GM19467 (cell line): Measurements from ENCODE around the gene MAP9.
"Not testable (repeated sequence)": the region's sequence is repeated elsewhere in the genome, so short reads cannot be mapped to it uniquely, and the experiment has no call there.

ENCODE experiments used
- ATAC-seq: cut with Tn5 transposase; IDR thresholded peaks from one replicate; pipeline ENCODE4 v1.9.1; 2021; ENCODE audit warnings: mild to moderate bottlenecking, moderate library complexity; ENCODE audit not compliant: unreplicated experiment

The MAP9 gene

DNA sequence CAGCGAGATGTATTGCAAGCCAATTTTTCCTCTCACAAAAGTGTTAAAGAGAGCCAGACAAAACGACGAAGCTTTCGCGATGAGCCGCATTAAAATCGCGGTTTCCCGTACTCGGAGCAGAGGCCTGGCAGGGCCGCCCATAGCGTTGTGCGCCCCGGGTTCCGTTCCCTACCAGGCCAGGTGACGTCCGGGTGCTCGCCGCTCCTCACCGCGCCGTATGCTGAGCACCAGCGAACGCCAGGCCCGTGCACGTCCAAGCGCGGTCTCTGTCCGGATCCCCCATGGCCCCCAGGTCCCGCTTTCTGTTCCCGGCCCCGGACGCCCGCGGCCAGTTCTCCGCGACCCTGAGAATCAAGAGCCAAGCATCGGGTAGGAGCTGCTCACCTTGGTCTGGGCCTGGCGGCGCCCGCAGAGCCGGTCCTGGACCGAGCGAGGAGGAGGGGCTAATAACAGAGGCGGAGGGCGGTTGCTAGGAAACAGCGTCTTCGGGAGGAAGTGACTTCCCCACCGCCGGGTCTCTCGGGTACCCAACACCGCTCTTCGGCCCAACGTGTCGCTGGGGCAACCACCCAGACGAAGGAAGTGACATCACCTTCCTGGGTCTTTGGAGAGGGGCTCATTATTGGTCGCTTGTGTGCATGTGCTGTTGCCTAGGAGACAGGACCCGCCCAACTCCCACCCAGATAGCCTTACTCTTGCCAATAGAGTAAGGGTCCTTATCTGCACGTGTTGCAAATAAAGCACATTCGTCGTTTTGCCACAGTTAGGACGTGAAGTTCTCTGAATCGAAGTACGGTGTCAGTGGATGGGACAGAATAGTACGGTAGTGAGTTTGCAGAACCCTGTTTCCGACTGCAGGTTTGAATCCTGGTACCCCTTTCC, at the start of gene MAP9:
MAP9 (minus strand) TSS at position 579 of the 882 bp plus-strand sequence. CDS start 1,115 bp downstream, outside the sequence.
- peak; percentile 99 for ATAC-seq

DNA sequence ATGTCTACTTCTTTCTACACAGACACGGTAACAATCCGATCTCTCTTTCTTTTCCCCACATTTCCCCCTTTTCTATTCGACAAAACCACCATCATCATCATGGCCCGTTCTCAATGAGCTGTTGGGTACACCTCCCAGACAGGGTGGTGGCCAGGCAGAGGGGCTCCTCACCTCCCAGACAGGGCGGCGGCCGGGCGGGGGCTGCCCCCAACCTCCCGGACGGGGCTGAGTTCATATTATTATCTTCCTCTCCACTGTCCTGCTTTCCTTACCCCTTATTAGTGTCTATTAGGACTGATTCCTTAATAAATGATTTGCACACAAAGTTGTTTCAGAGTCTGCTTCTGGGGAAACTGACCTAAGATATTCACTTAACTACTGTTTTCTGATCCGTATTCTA, 48.0 kb upstream of the MAP9 start:
- not testable (repeated sequence) for ATAC-seq

DNA sequence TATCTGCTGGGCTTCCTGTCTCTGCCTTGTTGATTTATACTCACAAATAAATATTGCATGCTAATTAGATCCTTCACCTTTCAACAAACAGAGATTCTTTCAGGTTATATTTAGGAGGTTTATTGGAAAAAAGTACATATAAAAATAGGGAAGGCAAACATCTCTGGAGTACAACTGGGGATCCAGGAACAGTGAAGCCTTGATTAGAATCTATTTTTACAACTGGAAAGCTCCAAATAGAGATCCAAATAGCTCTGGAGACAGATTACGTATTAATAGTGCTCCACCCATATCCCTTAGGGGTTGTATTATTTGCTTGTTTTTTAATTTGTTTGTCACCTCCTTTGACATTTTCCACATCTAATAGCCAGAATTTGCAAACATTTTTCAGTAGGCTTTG, 46.9 kb upstream of the MAP9 start:
- no peak for ATAC-seq

DNA sequence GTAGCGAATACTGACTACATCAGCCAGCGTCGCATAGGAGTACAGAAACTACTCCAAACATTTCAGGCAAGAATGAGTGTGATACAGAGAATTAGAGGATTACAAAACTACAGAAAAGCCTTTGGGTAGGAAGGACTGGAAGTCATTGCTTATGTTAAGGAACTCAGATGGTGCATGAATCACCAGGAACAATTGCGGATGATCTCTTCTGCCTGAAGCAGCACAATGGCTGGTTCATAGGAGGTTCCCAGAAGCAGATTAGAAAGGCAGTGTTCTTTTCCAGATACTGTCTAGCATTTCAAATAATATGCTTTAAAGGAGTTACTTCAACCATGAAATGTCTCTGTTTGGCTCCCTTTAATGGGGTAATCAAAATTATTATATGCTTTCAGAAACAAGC, 42.5 kb upstream of the MAP9 start:
- no peak for ATAC-seq

DNA sequence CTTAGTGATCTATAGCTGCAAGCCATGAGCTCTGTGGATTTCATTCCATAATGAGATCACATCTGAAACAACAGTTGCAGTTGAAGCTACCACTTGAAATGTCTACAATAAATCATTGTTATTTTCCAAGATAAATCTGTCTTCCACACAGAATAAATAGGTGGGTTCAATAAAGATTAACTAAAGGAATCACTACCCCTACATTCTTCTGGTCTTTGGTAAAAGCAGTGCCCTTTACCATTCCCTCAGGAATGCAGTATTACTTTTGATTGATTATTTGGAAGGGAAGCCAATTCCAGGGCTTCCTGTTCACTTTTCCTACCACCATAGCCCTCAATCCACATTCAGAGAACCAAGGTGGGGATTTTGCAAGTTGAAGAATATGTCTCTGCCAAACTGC, 38.9 kb upstream of the MAP9 start:
- ATAC-seq, result no peak

DNA sequence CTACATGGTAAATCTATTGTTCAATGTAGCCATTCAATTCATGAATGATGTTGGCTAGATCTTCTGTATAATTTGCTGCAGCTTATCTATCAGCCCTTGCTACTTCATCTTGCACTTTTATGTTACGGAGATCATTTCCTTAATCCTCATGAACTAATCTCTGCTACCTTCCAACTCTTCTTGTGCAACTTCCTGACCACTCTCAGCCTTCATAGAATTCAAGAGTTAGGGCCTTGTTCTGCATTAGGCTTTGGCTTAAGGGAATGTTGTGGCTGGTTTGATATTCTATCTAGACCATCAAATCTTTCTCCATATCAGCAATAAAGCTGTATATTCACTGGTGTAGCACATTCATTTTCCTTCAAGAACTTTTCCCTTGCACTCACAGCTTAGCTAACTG, 36.7 kb upstream of the MAP9 start:
- ATAC-seq, result no peak

DNA sequence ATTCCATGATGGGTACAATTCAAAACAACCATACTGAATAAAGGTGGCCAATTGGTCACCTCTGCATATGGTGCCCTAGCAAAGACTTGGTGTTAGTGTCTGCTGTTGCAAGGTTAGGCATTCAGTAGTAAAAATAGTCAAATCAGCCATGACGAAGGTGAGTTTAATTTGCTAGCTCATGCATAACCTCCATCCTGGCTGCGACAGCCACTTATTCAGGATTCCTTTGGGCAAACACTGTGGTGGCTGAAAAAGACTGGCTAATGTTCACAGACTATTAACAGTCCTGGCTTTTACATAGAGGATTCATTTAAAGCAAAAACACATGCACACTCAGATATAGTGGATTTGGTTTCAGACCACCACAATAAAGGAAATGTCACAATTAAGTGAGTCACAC, 34.8 kb upstream of the MAP9 start:
- no peak for ATAC-seq

DNA sequence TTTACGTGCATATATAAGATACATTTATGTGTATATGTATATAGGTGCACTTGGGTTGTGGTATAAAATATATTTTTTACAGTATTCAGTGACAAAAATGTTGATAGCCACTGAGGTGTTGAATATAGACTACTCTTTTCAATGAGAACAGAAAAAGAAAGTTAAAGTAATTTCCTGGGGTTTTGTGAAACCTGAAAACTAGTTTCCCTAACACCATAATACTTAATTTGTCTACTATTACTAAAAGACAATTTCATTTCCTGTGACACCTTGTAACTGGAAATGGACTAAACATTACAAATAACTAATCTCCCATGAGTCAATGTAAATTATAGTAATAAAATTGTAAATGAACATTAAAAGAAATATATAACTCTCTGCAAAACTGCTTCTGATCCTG, 32.0 kb upstream of the MAP9 start:
- ATAC-seq, result peak; percentile 75

DNA sequence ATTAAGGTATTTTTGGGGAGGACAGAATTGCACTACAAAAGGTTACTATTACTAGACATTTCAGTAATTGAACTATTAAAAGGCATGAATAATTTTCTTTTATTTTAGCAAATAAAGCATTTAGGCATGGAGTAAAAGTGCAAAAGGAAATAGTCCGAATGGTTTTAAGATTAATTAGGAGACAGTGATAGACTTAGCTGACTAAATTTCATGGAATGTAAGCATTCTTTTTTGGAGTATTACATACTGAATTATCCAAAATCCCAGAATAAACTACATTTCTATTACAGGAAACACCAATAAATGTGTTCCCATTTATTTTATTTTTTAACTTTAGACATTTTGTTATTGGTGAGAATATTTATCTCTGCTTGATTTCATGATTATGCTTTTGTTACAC, 30.7 kb upstream of the MAP9 start:
- ATAC-seq, result no peak

DNA sequence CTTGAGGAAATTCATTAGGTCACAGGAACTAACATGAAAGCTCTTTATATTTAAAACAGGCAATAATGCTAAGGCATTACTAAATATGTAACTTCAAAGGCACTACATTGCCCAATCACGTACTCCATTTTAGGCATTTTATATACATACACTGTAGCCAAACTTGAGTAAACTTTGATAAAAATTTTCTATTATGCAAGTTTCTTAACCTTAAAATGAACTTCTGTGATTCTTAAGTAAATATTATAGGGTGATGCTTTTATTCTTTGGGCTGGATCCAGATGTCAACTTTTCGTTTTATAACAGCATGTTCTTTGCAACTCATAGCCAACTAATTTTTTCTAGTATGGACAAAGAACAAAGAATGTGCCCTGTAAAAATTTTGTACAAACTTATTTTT, 28.3 kb upstream of the MAP9 start:
- no peak for ATAC-seq

DNA sequence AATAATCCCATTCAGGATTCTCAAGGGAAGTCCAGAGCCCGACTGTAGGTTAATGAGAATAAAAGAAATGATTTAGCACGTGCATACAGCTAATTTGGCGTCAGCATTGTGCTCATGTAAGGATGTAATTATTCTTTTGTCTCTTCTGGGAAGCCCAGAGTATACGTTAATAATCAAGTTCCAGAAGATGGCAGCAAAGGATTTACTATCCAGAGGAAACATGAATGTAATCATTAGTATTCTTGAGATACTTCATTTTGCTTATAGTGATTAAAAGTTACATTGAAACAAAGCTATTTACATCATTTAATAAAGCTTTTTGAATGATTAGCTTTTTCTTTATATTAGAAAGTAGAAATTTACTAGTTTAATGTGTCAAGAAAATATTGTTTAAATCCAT, 27.1 kb upstream of the MAP9 start:
- ATAC-seq, result no peak

DNA sequence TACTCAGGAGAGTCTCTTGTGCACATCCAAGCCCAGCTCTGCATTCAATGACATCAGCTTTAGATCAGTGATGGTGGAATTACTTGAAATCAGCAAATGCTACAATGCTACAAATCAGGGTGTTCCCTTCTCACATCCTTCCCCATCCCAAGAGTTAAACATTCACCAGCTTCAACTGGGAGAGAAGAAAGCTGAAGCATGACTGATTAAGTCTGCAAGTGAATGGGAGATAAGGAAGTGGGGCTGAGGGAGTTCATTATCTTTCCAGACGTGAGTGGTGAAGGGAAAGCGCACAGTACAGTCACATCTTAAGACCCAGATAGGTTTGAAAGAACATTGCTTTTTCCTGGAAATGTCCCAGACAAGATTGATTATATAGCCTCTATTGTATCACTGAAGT, 26.2 kb upstream of the MAP9 start:
- ATAC-seq, result no peak

DNA sequence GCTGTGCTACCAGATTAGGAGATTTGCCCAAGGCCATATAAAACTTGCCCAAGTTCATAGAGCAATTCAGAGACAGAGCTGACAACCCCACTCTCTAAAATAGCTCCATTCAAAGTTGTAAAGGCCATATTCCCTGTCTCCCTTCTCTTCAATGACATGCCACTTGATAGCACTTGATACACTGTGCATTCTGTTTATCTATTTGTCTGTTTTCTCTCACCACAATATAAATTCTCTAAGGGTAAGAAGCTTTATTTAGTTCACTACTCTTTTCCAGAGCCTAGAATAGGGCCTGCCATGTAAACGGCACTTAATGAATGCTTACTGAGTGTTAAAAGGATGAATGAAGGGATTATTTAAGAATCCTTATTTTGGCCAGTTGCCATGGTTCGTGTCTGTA, 24.1 kb upstream of the MAP9 start:
- no peak for ATAC-seq

DNA sequence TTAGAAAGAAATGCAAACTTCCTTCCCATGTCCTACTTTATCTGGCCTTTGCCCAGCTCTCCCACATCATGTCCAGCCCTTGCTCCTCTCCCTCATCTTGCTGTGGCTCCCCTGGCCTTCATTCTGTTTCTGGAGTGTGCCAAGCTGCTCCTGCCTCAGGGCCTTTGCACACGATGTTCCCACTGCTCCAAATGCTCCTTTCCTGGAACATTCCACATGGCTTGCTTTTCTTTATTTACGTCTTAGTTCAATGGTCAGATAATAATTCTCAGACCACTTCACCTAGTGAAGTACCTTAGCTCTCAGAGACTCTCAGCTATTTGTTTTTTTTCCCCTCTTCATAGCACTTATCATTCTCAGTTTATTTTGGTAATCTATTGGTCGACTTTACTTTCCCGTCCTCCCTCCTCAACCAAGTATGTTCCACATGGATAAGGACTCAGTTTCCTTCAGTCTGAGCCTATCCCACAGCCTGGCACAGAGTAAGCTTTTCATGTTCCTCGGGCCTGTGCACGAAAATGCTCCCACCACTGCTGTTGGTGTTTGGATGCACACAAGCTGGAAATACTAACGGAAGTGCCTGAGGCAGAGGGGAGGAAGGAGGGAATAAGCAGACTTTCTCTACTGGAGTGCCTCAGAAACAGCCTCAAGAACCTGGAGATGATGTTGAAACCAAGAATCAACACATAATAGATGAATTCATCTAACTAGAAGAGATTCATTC, 23.4 kb upstream of the MAP9 start:
- no peak for ATAC-seq

DNA sequence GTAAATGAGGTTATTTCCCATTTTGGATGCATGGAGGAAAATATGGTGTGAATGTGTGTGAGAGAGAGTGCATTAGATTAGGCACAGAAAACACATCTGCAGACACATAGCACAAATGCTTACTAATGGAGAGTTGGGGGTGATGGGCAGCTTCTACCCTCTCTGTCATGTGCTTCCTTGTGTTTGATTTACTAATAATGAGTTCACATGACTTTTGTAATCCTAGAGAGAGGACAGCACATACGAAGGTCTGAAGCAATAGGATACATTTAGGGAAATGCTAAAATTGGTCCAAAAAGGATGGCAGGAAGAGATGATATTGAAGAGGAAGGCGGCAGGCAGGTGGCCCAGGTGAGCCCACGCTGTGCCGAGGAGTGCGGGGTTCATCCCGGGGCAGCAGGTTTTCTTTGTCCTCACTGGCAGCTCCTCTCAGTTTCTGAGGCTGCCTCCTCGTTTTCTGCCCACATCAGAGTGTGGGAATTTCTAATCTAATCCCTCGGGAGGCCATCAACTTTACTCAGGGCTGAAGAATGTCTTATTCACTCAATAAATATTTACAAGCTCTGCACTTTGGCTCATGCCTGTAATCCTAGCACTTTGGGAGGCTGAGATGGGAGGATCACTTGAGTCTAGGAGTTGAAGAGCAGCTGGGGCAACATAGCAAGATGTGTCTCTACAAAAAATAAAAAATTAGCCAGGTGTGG, 15.9 kb upstream of the MAP9 start:
- ATAC-seq, result no peak

DNA sequence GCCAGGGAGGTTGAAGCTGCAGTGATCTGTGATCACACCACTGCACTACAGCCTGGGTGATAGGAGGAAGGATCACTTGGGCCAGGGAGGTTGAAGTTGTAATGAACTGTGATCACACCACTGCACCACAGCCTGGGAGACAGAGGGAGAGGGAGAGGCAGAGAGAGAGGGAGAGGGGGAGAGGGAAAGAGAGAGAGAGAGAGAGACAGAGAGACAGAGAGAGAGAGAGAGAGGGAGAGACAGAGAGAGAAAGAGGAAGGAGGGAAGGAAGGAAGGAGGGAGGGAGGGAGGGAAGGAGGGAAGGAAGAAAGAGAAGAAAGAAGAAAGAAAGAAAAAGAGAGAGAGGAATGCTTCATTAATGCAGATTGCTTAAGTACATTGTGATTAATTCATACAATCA, 15.2 kb upstream of the MAP9 start:
- no peak for ATAC-seq

DNA sequence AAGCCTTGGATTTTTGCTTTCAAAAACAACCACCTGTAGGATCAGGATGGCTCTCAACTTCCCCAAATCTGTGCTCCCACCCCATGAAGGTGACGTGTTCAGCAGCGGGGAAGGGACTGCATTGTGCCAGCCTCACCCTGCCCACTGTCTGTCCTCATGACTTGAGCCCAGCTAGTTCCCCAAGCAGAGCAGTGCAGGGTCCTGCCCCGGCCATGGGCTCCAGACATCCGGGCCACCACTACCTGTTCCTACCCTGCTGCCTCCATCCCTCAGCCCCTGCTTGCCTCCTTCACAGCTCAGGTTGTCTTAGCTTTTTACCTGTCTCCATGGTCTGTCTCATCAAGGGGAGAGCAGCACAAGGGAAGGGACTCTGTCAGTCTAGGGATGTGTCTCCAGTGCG, 11.4 kb upstream of the MAP9 start:
- ATAC-seq, result no peak

DNA sequence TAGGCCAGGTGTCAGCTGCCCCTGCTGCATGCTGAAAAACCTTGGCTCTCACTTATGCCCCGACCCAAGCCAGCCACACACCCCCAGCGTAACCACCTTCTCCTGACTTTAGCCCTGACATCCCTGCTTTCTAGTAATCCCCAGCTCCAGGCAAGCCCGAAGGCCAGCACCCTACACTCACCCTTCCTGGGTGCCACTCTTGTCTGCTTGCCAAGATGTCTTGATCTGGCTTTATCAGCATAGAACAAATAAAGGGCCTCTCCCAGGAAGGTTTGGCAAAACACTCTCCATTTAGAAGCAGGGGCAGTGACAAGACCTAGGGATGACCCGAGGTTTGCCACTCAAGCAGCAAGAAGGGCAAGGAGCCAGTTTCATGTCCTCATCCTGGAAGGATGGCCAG, 6.8 kb upstream of the MAP9 start:
- no peak for ATAC-seq

DNA sequence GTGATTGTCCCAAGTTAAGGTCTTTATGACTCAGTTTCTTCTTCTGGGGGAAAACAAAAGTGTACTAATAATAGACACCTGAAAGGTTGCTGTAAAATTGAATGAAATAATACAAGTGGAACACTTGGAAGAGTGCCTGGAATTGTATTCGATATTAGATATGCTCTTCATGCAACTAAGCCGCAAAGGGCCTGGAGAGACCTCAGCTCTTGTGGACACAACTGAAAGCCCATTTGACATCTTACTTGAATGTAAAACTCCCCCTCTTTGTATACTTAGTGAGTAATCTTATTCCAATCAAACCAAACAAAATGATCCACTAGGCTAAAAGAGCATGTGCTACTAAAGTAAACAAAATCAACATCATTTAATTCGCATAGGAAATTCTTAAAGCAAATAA, 511 bp upstream of the MAP9 start:
- ATAC-seq, result no peak

DNA sequence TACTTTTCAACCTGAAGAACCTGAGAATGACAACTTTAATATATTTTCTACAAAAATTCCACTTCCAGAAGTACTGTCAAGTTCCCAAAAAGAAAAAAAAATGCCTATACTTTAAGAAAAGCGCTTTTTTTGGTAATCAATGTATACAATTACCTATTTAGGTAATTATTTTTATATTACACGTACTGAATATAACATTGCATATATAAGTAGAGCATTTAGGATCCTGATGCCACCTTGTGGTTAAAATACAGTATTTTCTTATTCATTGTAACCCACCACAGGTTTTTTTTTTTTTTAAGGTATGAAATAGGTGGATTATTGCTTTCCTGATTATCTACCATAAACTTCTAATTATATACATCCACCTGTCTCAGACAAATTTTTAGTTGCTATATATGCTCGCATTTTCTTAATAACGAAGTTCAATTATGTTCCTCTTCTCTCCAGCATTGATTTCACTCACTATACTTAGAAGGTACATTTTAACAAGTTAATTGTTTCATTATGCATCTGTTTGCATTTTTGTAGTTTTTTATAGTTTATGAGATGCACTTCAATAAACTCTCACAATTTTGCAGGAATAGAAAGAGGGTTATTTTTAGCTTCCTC, 5.2 kb downstream of the MAP9 start:
- ATAC-seq, result peak; percentile 30

DNA sequence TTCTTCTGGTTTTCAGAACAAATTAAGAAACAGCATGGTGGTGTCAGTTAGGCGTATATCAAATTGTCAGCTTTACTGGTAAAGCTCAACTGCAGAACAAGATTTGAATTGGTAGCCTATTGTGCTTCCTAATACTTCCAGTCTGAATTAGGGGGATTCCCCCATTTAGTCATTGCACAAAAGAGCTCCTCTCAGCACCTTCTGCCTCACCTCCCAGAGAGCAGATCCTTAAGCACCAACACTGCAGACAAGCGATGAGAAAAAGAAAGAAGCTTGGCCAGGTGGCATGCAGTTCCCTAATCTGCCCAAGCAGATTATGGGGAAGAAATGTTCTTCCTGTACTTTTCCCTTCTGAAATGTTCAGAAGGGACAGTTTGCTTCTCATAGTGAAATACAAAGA, 9.2 kb downstream of the MAP9 start:
- no peak for ATAC-seq
